Measurements from ENCODE around the gene ITSN2. TPM values are rescaled to one million over a fixed set of nuclear protein-coding genes. Genes with fewer than 3 reads are reported as not detected.
"Not testable (repeated sequence)": the region's sequence is repeated elsewhere in the genome, so short reads cannot be mapped to it uniquely, and the experiment has no call there.

Gene ITSN2
- total RNA-seq, 1 donor from 2014 or later = 28.6 TPM

DNA sequence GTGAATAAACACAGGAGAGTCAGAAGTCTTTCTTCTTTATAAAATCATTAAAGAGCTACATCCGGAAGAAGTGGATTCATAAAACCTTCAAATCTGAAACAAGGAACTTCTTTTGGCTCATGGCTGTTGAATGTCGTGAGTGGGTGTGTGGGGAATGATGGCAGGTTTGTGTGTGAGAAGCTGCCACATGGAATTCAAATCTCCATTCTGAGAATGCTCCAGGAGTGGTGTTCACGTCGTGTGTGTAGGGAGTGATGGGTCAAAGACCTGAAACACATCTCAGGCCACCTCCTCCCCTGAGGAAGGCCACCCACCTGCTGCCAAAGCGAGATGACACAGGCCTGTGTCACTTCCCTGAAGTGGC, 156.6 kb downstream of the ITSN2 start:
- H3K4me3 Mint-ChIP-seq (ENCODE audit: unreplicated experiment) = no peak overlapping the region
- H3K9me3 Mint-ChIP-seq (ENCODE audit: low read depth) = peaks cover 10% of the 10 kb centered on the region
- peaks cover 49% of the 10 kb centered on the region for H3K36me3 Mint-ChIP-seq (ENCODE audit: low read depth)
- no peak for TF ChIP-seq CTCF (IDR thresholded peaks at IDR 0.05)
- no peaks in the 10 kb centered on the region for H3K27me3 Mint-ChIP-seq (ENCODE audit: low read depth)
- H3K27ac Mint-ChIP-seq (ENCODE audit: unreplicated experiment) = no peak overlapping the region
- no peak for DNase-seq (ENCODE audit: low spot score)
- H3K4me1 Mint-ChIP-seq (ENCODE audit: low read depth) = no peaks in the 10 kb centered on the region

DNA sequence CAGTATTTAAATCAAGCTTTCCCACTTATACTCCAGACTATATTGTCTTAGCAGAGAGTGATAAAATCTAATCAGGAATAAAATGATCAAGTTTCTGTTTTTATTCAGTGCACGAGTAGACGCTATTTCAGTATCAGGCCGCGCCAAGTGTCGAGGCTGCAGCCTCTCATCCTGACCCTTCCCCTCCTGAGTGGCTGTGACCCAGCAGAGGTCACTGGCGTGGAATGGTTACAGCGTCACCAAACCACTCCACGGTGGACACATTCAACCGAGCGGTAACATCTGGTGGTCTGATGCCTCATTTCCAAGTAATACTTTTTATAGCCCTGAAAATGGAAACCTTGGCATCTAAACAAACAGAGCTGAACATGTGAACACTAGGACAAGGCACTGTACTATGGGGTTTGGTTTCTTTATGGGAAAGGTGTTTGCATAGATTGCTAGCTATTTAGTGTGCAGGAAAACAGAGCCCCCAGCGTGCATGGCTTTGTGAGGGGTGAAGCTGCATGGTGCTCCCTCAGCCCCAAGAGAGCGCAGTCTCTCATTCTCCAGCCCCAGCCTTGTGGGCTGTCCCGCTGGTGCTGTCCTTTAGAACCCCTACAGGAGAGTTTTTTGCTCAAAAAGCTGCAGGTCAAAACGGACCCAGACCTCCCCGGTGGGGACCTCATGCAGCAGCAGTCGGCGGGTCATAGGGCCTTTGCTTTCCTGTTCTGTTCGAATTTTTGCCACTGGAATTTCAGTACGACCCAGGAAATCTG, 157.1 kb downstream of the ITSN2 start:
- no peak for DNase-seq (ENCODE audit: low spot score)
- Mint-ChIP-seq H3K36me3 (ENCODE audit: low read depth) (peaks cover 45% of the 10 kb centered on the region), H3K27me3 (ENCODE audit: low read depth) (no peaks in the 10 kb centered on the region)

GRCh38 chr2:24200799-24201198, 159.5 kb downstream of the ITSN2 start:
- DNase-seq (ENCODE audit: low spot score) = no peak
- Mint-ChIP-seq H3K4me3 (ENCODE audit: unreplicated experiment) (no peak overlapping the region), H3K27me3 (ENCODE audit: low read depth) (no peaks in the 10 kb centered on the region), H3K27ac (ENCODE audit: unreplicated experiment) (no peak overlapping the region), H3K9me3 (ENCODE audit: low read depth) (peaks cover 30% of the 10 kb centered on the region), H3K4me1 (ENCODE audit: low read depth) (no peaks in the 10 kb centered on the region), H3K36me3 (ENCODE audit: low read depth) (peaks cover 37% of the 10 kb centered on the region)
- no peak for TF ChIP-seq CTCF (IDR thresholded peaks at IDR 0.05)

More for the DNA sequence above, 157.1 kb downstream of the ITSN2 start:
- Mint-ChIP-seq H3K4me3 (ENCODE audit: unreplicated experiment) (no peak overlapping the region), H3K27ac (ENCODE audit: unreplicated experiment) (no peak overlapping the region), H3K9me3 (ENCODE audit: low read depth) (peaks cover 13% of the 10 kb centered on the region), H3K4me1 (ENCODE audit: low read depth) (no peaks in the 10 kb centered on the region)
- TF ChIP-seq CTCF (IDR thresholded peaks at IDR 0.05) = no peak

DNA sequence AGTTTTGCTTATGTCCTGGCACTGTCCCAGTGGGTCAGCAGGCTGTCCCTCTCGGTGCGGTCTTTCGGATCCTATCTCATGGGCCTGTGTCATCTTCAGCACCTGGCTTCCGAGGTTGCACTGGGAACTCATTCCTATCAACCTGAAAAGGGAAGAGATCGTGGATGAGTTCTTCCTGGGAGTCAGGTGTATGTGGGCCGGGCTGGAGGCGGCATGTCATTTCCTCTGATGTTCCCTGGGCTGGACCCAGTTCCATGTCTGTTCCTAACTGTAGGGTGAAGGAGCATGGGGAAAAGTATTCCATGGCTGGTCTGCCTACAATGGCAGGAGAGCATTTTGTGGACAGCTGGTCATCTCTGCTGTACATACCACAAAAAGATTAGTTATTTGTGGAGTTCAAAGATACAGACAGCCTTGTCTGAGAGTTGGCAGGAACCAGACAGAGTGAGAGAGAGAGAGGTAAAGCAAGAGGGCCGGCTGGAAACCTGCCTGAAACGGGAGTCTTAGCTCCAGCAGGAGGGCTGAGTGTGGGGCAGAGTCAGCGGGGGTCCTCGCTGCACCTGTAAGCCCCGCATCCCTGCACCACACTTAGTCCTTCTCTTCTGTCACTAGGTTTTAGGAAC, 160.3 kb downstream of the ITSN2 start:
- peaks cover 33% of the 10 kb centered on the region for H3K36me3 Mint-ChIP-seq (ENCODE audit: low read depth)
- no peaks in the 10 kb centered on the region for H3K27me3 Mint-ChIP-seq (ENCODE audit: low read depth)
- no peak for TF ChIP-seq CTCF (IDR thresholded peaks at IDR 0.05)
- no peaks in the 10 kb centered on the region for H3K4me1 Mint-ChIP-seq (ENCODE audit: low read depth)
- no peak overlapping the region for H3K4me3 Mint-ChIP-seq (ENCODE audit: unreplicated experiment)
- peaks cover 32% of the 10 kb centered on the region for H3K9me3 Mint-ChIP-seq (ENCODE audit: low read depth)
- no peak for DNase-seq (ENCODE audit: low spot score)
- H3K27ac Mint-ChIP-seq (ENCODE audit: unreplicated experiment) = no peak overlapping the region

DNA sequence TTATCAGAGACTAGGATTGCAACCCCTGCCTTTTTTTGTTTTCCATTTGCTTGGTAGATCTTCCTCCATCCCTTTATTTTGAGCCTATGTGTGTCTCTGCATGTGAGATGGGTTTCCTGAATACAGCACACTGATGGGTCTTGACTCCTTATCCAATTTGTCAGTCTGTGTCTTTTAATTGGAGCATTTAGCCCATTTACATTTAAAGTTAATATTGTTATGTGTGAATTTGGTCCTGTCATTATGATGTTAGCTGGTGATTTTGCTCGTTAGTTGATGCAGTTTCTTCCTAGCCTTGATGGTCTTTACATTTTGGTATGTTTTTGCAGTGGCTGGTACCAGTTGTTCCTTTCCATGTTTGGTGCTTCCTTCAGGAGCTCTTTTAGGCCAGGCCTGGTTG, 163.1 kb downstream of the ITSN2 start:
- H3K4me1 Mint-ChIP-seq (ENCODE audit: low read depth); H3K4me3 Mint-ChIP-seq (ENCODE audit: unreplicated experiment); H3K27ac Mint-ChIP-seq (ENCODE audit: unreplicated experiment); H3K27me3 Mint-ChIP-seq (ENCODE audit: low read depth); DNase-seq (ENCODE audit: low spot score): not testable (repeated sequence)
- Mint-ChIP-seq H3K36me3 (ENCODE audit: low read depth) (peaks cover 17% of the 10 kb centered on the region), H3K9me3 (ENCODE audit: low read depth) (peaks cover 35% of the 10 kb centered on the region)

Measured in chondrocyte (in vitro differentiated cells).